HCT116 (cell line): ENCODE measurements around the gene CHST12. TPM values are rescaled to one million over a fixed set of nuclear protein-coding genes. Genes with fewer than 3 reads are reported as not detected.

Source experiments
- ATAC-seq: fragments of 200-7000 bp; cut with Tn5 transposase; 2 replicates; pipeline ENCODE4 v1.9.1; 2020; ENCODE audit warnings: mild to moderate bottlenecking, moderate library complexity
- BruUV-seq: library from RNA; stranded (reverse); fragments of 400-500 nt; replicated peaks from 2 replicates; lab custom pipeline; 2021; lab: Mats Ljungman, UMichigan
- CTCF ChIA-PET: fragments of 300-600 bp; sonication (Branson Sonifier 250); formaldehyde crosslinking; loops from one replicate; lab custom pipeline; 2021; ENCODE audit warnings: antibody characterized with exemption; lab: Charles Lee
- POLR2A ChIA-PET: fragments of 300-600, 350-600 bp; sonication (Branson Sonifier 250); formaldehyde crosslinking; loops from one replicate; lab custom pipeline; 2021; ENCODE audit warnings: antibody characterized with exemption; lab: Charles Lee
- RAD21 ChIA-PET, 2 experiments: fragments of 300-600 bp; sonication (Branson Sonifier 250); formaldehyde crosslinking; loops; one replicate each; lab custom pipeline; 2023; ENCODE audit warnings: low total read pairs in 2 of 2; ENCODE audit not compliant: uncharacterized antibody in 2 of 2, unreplicated experiment in 2 of 2, low non-redundant PET in 1 of 2; lab: Charles Lee
- DNase-seq: peaks from one replicate; pipeline ENCODE4 v3.0.0-alpha.2; 2010; ENCODE audit warnings: low read depth, low spot score
- H2AFZ ChIP-seq: fragments of 200-600 bp; shearing (Covaris generic), sonication (generic); 2 replicates; pipeline ENCODE4 v1.6.1; 2017; ENCODE audit warnings: low read depth, mixed run types, mixed read lengths, antibody characterized with exemption, low read length; ENCODE audit not compliant: poor library complexity, severe bottlenecking
- H3K27ac ChIP-seq: 2 replicates; pipeline ENCODE4 v1.5.1; 2012; ENCODE audit warnings: low read depth, low read length
- H3K27me3 ChIP-seq: fragments of 200-600 bp; sonication (generic); 2 replicates; pipeline ENCODE4 v1.6.1; 2016; ENCODE audit warnings: mixed run types, low read length, mixed read lengths; ENCODE audit not compliant: insufficient read depth
- H3K36me3 ChIP-seq, 2 experiments: fragments of 200-500 bp in 1 of 2; fragments of 200-600 bp in 1 of 2; sonication (Bioruptor generic) in 1 of 2; sonication (generic) in 1 of 2; 2 replicates each; pipeline versions ENCODE4 v1.5.1 to v1.6.1; 2014 to 2016; ENCODE audit warnings: low read length in 2 of 2, inconsistent platforms in 1 of 2, mixed read lengths in 1 of 2, mixed run types in 1 of 2; ENCODE audit not compliant: insufficient read depth in 2 of 2, control insufficient read depth in 1 of 2
- H3K4me1 ChIP-seq, 2 experiments: fragments of 200-600 bp in 1 of 2; sonication (generic) in 1 of 2; 2 replicates each; pipeline versions ENCODE4 v1.5.1 to v1.6.1; 2012 to 2017; ENCODE audit warnings: low read length in 2 of 2, inconsistent platforms in 1 of 2, mild to moderate bottlenecking in 1 of 2, mixed read lengths in 1 of 2, mixed run types in 1 of 2, moderate library complexity in 1 of 2; ENCODE audit not compliant: insufficient read depth in 2 of 2, control insufficient read depth in 1 of 2
- H3K4me2 ChIP-seq: fragments of 200-600 bp; sonication (generic); 2 replicates; pipeline ENCODE4 v1.6.1; 2017; ENCODE audit warnings: mixed run types, low read length, mixed read lengths
- H3K4me3 ChIP-seq, 2 experiments: fragments of 200-600 bp in 1 of 2; sonication (generic) in 1 of 2; replicated peaks in 1 of 2; 2 replicates each; pipeline ENCODE4 v1.5.1; 2011 to 2016; ENCODE audit warnings: low read length in 2 of 2, control low read depth in 1 of 2, low read depth in 1 of 2, mild to moderate bottlenecking in 1 of 2, mixed read lengths in 1 of 2, mixed run types in 1 of 2
- H3K79me2 ChIP-seq: fragments of 200-600 bp; sonication (generic); 2 replicates; pipeline ENCODE4 v1.6.1; 2017; ENCODE audit warnings: mild to moderate bottlenecking, mixed run types, low read length, moderate library complexity, mixed read lengths; ENCODE audit not compliant: insufficient read depth
- H3K9ac ChIP-seq: fragments of 200-600 bp; sonication (generic); 2 replicates; pipeline ENCODE4 v1.6.1; 2016; ENCODE audit warnings: low read length, mixed read lengths
- H3K9me2 ChIP-seq: fragments of 200-600 bp; sonication (generic), shearing (Covaris generic); 2 replicates; pipeline ENCODE4 v1.6.1; 2017; ENCODE audit warnings: mixed run types, mild to moderate bottlenecking, moderate library complexity; ENCODE audit not compliant: insufficient read depth
- H3K9me3 ChIP-seq, 2 experiments: fragments of 200-500 bp in 1 of 2; fragments of 200-600 bp in 1 of 2; sonication (Bioruptor generic) in 1 of 2; sonication (generic) in 1 of 2; 2 replicates each; pipeline ENCODE4 v1.6.1; 2014 to 2017; ENCODE audit warnings: low read length in 2 of 2, mixed read lengths in 2 of 2, inconsistent platforms in 1 of 2, low read depth in 1 of 2, mild to moderate bottlenecking in 1 of 2, mixed run types in 1 of 2, moderate library complexity in 1 of 2; ENCODE audit not compliant: control insufficient read depth in 1 of 2, insufficient read depth in 1 of 2
- H4K20me1 ChIP-seq: fragments of 200-600 bp; sonication (generic), shearing (Covaris generic); 2 replicates; pipeline ENCODE4 v1.6.1; 2017; ENCODE audit warnings: mixed run types, mild to moderate bottlenecking, moderate library complexity; ENCODE audit not compliant: insufficient read depth
- CEBPB ChIP-seq: IDR thresholded peaks from 2 replicates; pipeline ENCODE4 v1.6.1; 2012; ENCODE audit warnings: low read depth
- CTCF ChIP-seq, 3 experiments: fragments of 200-600 bp in 1 of 3; sonication (generic) in 1 of 3; IDR thresholded peaks in 2 of 3; conservative IDR thresholded peaks in 1 of 3; 2 replicates each; pipeline ENCODE4 v1.5.1; 2012 to 2017; ENCODE audit warnings: low read depth in 2 of 3, low read length in 2 of 3, antibody characterized with exemption in 1 of 3, borderline replicate concordance in 1 of 3, control low read depth in 1 of 3, mild to moderate bottlenecking in 1 of 3, mixed read lengths in 1 of 3, mixed run types in 1 of 3, moderate library complexity in 1 of 3; ENCODE audit not compliant: insufficient read depth in 1 of 3
- EGR1 ChIP-seq: IDR thresholded peaks from 2 replicates; pipeline ENCODE4 v1.6.1; 2012; ENCODE audit warnings: low read depth
- EZH2phosphoT487 ChIP-seq: fragments of 200-600 bp; IDR thresholded peaks from 2 replicates; pipeline ENCODE4 v1.6.1; 2018; ENCODE audit warnings: antibody characterized with exemption, borderline replicate concordance
- FOSL1 ChIP-seq: IDR thresholded peaks from 2 replicates; pipeline ENCODE4 v1.6.1; 2012; ENCODE audit warnings: low read depth
- JUND ChIP-seq: IDR thresholded peaks from 2 replicates; pipeline ENCODE4 v1.6.1; 2012
- POLR2AphosphoS5 ChIP-seq: IDR thresholded peaks from 2 replicates; pipeline ENCODE4 v1.6.1; 2011; ENCODE audit warnings: mild to moderate bottlenecking, low read depth, low read length, moderate library complexity
- SIN3A ChIP-seq: IDR thresholded peaks from 2 replicates; pipeline ENCODE4 v1.6.1; 2012; ENCODE audit warnings: low read depth
- SRF ChIP-seq: IDR thresholded peaks from 2 replicates; pipeline ENCODE4 v1.6.1; 2012; ENCODE audit warnings: low read depth
- ZFX ChIP-seq: fragments of 450-650 bp; IDR thresholded peaks from 2 replicates; pipeline ENCODE4 v1.6.1; 2017
- intact Hi-C: fragments of 100-400 bp; cut with micrococcal nuclease; formaldehyde crosslinking; loops from 2 replicates; pipeline ENCODE4 v1.10.0; 2022
- total RNA-seq: library from RNA; stranded (reverse); gene quantifications from one replicate; pipeline ENCODE4 v1.2.1, GENCODE V29; 2021; ENCODE audit not compliant: unreplicated experiment
- TF ChIP-seq, protein P1 (sequence below): IDR thresholded peaks from 2 replicates; pipeline ENCODE4 v1.6.1; 2012

Gene CHST12
- total RNA-seq, 1 experiment from 2014 or later, result 14.2 TPM

DNA sequence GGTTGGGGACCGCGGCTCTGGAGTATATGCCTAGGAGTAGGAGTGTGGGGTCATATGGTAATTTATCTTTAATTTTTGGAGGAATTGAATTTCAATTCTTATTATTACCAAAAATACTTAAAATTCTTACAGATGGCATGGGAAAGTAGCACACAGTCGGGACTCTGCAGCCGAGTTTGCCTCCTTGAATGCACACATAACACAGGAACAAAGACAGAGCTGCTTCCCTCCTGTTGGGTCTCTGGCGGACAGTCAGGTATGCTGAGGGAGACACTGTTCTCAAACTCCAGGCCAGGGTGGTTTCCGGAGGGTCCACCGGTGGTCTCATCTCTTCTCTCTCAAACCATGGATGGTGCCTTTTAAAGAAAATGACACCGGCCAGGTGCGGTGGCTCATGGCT is 40.1 kb downstream of the CHST12 start:
- H3K79me2 ChIP-seq, result no peaks in the 10 kb centered on the region
- no peak overlapping the region for H3K4me2 ChIP-seq
- intact Hi-C loops, result no loop called here
- no peak overlapping the region for H3K4me3 ChIP-seq
- no peaks in the 10 kb centered on the region for H3K9me3 ChIP-seq
- TF ChIP-seq SRF, result no peak
- TF ChIP-seq CEBPB, result no peak
- TF ChIP-seq CTCF (IDR thresholded peaks at IDR 0.05 in 2 of 3, conservative IDR thresholded peaks at IDR 0.05 in 1 of 3; ENCODE audit: borderline replicate concordance in 1 of 3, insufficient read depth in 1 of 3, low read depth in 2 of 3, low read length in 2 of 3), result no peak
- TF ChIP-seq POLR2AphosphoS5, result no peak
- no peak for TF ChIP-seq EGR1
- TF ChIP-seq EZH2phosphoT487, result no peak
- TF ChIP-seq, protein P1, sequence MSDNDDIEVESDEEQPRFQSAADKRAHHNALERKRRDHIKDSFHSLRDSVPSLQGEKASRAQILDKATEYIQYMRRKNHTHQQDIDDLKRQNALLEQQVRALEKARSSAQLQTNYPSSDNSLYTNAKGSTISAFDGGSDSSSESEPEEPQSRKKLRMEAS, result no peak
- TF ChIP-seq SIN3A, result no peak
- TF ChIP-seq ZFX, result no peak
- no peak for TF ChIP-seq JUND
- no peaks in the 10 kb centered on the region for H4K20me1 ChIP-seq
- no peak overlapping the region for H3K27ac ChIP-seq
- DNase-seq, result no peak
- no peaks in the 10 kb centered on the region for H3K27me3 ChIP-seq
- H2AFZ ChIP-seq, result no peak overlapping the region
- H3K9ac ChIP-seq, result no peak overlapping the region
- H3K4me1 ChIP-seq, result peaks cover 0 to 3% of the 10 kb centered on the region in 2 experiments; a peak in 1 of 4 replicates
- ATAC-seq, result no peak
- no peaks in the 10 kb centered on the region for H3K9me2 ChIP-seq
- H3K36me3 ChIP-seq, result no peaks in the 10 kb centered on the region
- ChIA-PET RAD21 (no interaction called here), CTCF (no interaction called here), POLR2A (no interaction called here)
- no TSS peak for BruUV-seq

DNA sequence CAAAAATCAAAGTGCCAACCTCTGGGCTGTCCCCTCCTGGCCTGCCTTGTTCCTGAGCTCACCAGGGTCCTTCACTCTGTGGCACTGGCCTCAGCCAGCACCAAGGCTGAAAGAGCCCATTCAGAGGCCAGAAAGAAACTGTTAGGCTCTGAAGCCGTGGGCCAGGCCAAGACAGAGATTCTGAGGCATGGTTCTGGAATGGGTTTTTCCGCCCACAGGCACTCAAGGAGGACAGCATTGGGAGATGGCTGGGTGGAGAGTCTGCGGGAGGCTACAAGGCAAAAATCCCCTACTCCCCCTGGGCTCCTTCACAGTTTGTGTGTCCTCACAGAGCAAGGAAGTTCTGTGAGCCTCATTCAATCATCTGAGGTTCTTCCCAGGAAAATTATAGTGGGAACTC is 41.1 kb downstream of the CHST12 start:
- no peaks in the 10 kb centered on the region for H4K20me1 ChIP-seq
- intact Hi-C loops, result no loop called here
- no peaks in the 10 kb centered on the region for H3K9me3 ChIP-seq
- no peaks in the 10 kb centered on the region for H3K9me2 ChIP-seq
- POLR2A ChIA-PET, result no interaction called here
- H3K4me1 ChIP-seq, result peaks cover 0 to 3% of the 10 kb centered on the region in 2 experiments; a peak in 1 of 4 replicates
- no peak for DNase-seq
- H3K36me3 ChIP-seq, result no peaks in the 10 kb centered on the region
- no peak overlapping the region for H2AFZ ChIP-seq
- no peak overlapping the region for H3K27ac ChIP-seq
- H3K4me3 ChIP-seq, result no peak overlapping the region
- no TSS peak for BruUV-seq
- no peaks in the 10 kb centered on the region for H3K79me2 ChIP-seq
- H3K9ac ChIP-seq, result no peak overlapping the region
- RAD21 ChIA-PET, result no interaction called here
- CTCF ChIA-PET, result no interaction called here
- TF ChIP-seq FOSL1 (no peak), JUND (no peak)
- H3K4me2 ChIP-seq, result no peak overlapping the region
- ATAC-seq, result no peak
- H3K27me3 ChIP-seq, result no peaks in the 10 kb centered on the region
